Measurements from ENCODE around the gene SCYGR7.
"Not testable (repeated sequence)": the region's sequence is repeated elsewhere in the genome, so short reads cannot be mapped to it uniquely, and the experiment has no call there.

SCYGR7 gene, protein sequence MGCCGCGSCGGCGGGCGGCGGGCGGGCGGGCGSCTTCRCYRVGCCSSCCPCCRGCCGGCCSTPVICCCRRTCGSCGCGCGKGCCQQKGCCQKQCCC

DNA sequence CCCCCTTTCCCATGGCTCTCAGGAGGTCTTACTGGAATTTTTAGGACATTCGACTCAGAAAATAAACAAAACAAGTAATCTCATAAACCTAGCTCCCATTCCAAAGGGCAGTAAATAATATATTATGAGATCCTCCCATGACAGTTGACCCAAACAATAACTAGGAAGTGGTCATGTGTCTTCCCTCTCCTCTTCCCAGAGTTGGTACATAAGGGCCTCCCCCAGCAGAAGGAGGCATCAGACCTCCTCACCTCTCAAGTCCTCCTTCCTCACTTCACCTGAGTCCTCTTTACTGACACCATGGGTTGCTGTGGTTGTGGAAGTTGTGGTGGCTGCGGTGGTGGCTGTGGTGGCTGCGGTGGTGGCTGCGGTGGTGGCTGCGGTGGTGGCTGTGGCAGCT, at the start of gene SCYGR7:
Gene SCYGR7, plus strand, starts transcription at position 301 of the 400 bp plus-strand sequence. Its CDS starts 0 bp downstream, at position 301.
- no peak for DNase-seq (ENCODE audit: low spot score)

DNA sequence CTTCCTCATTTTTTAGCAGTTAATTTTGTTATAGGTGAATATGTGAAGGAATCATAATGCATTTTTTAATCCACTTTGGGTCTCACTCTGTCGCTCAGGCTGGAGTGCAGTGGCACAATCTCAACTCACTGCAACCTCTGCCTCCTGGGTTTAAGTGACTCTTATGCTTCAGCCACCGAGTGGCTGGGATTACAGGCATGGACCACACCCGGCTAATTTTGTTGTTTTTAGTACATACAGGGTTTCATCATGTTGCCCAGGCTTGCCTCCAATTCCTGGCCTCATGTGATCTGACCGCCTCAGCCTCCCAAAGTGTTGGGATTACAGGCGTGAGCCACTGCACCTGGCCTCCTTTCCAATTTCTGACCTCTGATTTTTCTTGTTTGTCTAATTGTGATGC, 43.9 kb upstream of the SCYGR7 start:
- no peak for DNase-seq (ENCODE audit: low spot score)

DNA sequence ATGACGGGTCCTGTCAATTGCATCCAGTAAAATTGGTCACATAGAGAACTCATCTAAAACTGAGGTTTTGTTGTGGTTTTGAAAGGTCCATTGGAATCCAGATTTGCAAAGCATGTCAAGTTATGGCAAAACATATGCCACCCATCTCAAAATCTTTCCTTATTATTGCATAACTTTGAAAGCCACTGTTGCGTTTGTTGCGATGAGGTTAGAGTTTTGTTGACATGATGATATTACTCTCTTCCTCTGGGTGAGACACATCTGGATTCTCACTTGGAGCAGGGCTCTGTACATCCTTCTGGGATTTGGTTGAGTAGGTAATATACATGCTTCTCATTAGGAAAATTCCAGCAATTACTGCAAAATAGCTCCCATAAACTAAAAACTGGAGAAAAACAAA, 40.9 kb upstream of the SCYGR7 start:
- DNase-seq (ENCODE audit: low spot score) = no peak

DNA sequence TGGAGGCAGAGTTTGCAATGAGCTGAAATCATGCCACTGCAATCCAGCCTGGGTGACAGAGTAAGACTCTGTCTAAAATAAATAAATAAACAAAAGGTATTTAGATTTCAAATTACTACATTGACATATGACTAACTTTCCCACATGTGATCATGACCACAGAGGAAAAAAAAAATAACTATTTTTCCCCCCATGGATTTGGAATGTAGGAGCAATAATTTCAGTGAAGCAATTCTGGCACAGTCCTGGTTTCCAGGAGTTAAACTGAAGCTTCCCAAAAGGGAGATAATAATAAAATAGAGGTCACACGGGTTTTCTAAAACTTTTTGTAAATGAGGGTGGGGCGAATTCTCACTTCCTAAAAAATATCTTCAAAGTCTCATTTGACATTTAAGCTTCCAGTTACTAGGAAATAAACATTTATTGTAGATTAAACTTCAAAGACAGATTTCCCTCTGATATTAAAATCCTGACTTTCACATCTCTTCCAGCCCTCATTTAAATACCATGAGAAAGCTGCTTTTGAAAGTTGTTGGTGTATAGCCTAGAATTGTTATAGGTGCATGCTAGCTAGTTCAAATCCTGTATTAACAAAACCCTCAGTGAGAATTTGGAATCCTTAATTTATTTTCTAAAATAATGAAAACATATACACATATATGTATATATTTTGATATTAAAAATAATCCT, 31.0 kb upstream of the SCYGR7 start:
- DNase-seq (ENCODE audit: low spot score) = no peak

DNA sequence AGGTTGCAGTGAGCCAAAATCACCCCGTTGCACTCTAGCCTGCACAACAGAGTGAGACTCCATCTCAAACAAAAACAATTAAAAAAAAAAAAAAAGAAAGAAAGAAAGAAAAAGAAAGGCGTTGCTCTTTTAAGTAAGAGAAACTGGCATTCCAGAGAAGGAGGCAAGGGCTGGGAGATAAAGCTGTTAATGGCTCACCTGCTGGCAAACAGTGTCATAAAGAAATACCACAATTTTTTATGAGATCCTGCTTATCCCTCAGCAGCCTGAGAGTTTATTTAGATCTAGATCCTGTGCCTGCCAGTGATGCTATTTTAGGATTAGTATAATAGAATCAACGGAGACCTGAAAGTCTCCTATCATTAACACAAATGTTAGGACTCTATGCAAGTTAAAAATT, 26.6 kb upstream of the SCYGR7 start:
- no peak for DNase-seq (ENCODE audit: low spot score)

DNA sequence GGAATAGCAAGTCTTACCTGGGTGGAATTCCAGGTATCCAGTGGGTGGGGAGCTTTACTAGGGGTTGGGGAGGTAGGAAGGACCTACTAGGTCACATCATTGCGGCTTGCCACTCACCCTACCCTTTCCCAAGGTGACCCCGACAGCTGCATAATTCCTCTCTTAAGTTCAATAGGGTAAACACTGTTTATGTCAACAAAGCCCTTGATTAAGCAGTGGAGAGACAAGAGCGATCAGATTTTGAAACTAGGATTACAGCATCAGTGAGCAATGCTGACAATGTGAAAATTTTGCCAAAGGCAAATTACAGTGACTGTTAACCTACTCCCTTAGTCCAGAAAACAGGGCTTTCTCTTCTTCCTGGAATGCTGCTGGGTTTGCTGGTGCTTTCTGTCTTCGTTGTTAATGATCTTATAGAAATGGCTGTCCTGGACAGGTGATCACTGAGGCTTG, 24.8 kb upstream of the SCYGR7 start:
- DNase-seq (ENCODE audit: low spot score) = no peak

DNA sequence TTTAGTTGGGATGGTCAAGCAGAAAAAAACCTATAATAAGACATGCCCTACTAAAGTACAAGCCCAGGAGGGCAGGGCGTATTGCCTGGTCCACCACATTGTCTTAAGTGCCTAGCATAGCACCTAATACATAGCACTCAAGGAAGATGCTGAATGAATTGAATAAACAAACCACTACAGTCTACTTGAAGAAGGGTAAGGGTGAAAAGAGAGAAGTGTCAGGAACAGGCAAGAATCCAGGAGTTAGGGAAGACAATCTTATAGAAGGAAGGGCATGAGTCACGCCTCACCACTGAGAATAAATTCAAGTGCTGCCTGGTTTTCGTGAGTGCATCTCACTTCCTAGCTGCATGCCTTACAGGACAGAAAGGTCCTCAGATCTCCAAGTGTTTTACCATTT, 24.2 kb upstream of the SCYGR7 start:
- DNase-seq (ENCODE audit: low spot score) = no peak

DNA sequence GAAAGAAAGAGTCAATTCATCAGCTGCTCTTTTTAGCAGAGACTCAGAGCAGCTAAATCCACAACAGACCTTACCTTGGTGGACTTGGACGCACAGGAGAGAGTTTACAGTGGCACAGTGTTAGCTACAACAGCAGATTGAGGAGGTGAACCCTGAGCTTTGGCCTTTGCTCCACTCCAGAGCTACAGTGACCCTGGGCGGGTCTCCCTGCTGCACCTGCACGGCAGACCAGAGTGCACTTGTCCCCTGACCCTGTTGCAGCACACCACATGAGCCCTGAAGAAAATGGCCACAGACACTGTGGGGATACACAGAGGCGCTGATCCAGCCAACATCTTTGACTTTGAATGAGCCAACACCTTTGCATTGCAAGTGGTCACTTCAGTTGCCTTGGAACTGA, 21.3 kb upstream of the SCYGR7 start:
- DNase-seq (ENCODE audit: low spot score) = no peak

DNA sequence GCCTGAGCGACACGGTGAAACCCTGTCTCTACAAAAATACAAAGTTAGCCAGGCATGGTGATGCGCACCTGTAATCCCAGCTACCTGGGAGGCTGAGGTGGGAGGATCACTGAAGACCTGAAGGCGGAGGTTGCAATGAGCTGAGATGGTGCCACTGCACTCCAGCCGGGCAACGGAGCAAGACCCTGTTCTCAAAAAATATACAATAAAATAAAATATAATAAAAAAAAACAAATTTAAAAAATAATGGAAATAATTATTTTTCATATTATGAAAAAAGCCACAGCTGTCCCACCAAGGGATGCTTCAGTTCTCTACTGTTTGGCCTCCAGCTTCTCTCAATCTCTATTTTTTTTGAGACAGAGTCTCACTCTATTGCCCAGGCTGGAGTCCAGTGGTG, 20.7 kb upstream of the SCYGR7 start:
- no peak for DNase-seq (ENCODE audit: low spot score)

DNA sequence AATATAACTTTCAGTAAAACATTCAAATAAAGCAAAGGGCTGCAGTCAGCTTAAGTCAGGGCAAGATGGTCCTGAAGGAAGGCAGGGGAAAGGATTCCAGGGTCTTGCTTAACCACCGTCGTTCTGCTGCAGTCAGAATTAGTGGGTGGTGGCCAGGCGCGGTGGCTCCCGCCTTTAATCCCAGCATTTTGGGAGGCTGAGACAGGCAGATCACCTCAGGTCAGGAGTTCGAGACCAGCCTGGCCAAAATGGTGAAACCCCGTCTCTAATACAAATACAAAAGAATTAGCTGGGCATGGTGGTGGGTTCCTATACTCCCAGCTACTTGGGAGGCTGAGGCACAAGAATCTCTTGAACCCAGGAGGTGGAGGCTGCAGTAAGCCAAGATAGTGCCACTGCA, 17.1 kb upstream of the SCYGR7 start:
- no peak for DNase-seq (ENCODE audit: low spot score)

DNA sequence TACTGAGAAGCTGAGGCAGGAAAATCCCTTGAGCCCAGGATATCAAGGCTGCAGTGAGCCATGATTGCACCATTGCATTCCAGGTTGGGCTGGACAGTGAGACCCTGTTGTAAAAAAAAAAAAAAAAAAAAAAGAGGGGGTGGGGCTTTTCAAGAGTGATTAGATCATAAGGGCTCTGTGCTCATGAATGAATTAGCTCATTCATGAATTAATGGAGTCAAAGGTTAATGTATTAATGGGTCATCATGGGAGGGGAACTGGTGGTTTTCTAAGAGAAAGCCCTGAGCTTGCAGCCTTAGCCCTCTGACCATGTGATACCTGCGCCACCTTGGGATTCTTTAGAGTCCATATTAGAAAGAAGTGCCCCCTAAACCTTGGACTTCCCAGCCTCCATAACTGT, 14.8 kb upstream of the SCYGR7 start:
- DNase-seq (ENCODE audit: low spot score) = peak; percentile 40

DNA sequence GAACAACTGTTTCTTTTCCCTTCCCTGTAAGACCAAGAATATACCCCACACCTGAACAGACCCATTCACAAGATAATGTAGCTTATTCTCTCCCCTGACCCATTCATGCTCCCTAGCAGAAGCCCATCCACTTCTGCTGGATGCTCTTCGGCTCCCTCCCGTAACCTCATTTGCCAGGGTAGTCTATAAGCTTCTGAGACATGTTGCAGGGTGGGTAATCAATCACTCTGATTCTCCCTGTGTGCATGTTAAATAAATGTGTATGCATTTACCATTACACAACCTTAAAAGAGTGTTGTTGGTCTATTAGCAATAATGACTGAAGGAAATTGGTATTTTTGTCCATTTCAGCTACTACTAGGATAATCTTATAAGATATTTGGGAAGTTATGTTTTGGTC, 11.6 kb upstream of the SCYGR7 start:
- peak; percentile 47 for DNase-seq (ENCODE audit: low spot score)

DNA sequence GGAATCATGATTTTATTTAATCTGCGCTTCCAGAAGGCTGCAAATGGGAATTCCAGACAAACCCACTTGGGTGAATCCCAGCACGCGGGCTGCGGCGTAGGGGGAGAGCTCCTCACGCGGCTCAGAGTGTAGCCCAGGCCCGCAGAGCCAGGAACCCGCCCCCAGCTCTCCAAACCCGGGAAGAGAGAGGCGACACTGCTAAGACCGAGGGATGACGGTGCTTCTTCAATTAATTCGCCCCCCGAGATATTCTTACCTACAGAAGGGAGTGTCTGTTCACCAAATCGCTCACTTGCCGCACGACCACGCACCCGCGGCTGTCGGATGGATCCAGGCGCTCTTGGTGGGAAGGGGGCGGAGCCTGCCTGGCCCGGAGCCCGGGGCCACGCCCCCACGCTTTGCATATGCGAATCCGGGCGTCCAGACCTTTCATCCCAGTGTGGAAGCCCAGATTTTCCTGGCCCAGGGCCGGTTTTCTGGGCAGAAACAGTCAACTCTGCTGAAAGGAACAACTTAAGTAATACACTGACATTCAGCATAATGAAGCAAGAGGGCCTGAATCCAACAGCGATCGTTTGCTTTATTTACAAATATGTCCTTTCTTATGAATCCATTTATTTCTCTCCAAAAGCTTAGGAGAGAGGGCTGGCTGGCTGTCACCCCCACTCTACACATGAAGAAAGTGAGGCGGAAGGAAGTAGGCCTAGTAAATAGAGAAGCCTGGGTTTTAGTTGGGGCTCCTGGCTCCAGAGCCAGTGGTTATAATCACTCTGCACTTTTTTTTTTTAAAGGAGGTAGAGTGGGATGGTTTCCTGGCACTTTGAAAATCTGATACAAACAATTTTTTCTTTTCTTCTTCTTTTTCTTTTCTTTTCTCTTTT, 10.2 kb upstream of the SCYGR7 start, which contains the start of gene SLC19A3:
Gene SLC19A3, minus strand, starts transcription at position 342 of the 881 bp plus-strand sequence. CDS start 15,710 bp downstream, outside the sequence.
- peak; percentile 91 for DNase-seq (ENCODE audit: low spot score)

DNA sequence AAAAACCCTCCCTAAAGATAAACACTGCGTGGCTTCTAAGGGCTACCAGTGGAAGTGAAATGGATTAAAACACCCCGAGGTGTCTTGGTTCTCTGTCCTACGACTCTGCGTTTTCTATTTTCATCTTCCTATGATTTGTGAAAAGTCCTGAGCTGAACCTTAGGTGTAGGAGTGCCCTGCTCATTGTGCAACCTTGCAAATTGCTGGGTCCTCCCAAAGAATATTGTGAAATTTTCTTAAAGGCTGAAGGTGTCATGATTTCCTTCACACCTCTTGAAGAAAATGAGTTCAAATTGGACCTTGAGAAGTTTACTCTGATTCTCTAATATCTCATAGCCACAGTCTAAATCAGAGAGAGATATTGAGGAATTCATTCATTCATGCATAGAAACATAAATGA, 8.5 kb upstream of the SCYGR7 start:
- DNase-seq (ENCODE audit: low spot score) = no peak

DNA sequence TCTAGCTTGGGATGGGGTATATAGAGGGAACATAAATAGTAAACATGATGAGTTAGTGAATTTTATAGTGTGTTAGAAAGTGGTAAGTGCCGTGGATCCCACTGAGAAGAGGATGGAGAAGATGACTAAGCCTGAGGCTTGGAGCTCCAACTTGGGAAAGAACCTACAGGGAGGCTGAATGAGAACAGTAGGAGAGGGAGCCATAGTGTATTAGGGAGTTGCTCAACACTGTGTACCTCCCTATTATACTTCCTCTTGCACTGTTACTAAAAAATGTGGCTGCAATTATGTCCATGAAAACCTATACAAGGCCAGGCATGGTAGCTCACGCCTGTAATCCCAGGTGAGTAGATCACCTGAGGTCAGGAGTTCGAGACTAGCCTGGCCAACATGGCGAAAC, 7.5 kb upstream of the SCYGR7 start:
- DNase-seq (ENCODE audit: low spot score) = no peak

DNA sequence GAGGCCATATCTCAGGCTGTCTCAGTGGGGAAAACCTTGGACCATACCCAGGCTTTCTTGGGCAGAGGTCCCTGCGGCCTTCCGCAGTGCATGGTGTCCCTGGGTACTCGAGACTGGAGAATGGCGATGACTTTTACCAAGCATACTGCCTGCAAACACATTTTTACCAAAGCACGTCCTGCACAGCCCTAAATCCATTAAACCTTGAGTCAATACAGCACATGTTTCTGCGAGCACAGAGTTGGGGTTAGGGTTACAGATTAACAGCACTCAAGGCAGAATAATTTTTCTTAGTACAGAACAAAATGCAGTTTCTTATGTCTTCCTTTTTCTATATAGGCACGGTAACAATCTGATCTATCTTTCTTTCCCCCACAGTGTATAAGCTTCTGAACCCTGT, 5.3 kb upstream of the SCYGR7 start:
- not testable (repeated sequence) for DNase-seq (ENCODE audit: low spot score)

DNA sequence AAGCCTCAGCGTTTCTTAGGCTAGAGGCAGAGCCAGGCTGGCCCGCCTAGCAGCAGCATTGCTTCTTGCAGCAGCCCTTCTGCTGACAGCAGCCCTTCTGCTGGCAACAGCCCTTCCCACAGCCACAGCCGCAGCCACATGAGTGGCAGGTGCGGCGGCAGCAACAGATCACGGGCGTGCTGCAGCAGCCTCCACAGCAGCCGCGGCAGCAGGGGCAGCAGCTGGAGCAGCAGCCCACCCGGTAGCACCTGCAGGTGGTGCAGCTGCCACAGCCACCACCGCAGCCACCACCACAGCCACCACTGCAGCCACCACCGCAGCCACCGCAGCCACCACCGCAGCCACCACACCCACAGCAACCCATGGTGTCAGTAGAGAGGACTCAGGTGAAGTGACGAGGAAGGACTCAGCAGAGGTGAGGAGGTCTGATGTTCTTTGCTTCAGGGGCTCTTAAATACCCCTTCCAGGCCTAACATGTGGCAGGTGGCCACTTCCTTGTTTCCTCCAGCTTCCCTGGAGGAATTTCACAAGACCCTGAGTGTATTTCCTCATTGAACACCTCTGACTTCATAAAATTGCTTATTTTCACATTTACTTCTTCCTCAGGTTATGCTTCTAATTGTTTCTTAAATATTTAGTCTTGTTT, 3.6 kb upstream of the SCYGR7 start, which contains the start of gene SCYGR6:
Gene SCYGR6, minus strand, starts transcription at position 364 of the 646 bp plus-strand sequence. Its CDS starts 0 bp downstream, at position 364.
- no peak for DNase-seq (ENCODE audit: low spot score)

DNA sequence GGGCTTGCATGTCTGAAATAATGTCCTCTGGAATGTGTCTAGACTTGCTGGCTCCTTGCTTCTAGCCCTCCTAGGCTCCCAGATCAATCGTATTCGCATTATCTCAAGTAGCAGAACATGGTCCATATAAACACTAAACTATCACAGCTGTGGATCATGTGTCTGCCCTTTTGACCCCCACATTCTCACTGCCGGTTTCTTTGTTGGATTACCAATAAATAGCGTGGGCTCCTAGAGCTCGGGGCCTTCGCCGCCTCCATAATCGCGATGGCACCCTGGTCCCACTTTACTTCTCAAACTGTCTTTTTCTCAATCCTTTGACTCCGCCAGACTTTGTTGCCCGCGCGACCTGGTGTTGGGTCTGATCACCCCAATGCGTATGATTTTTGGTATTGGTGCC, 11.2 kb downstream of the SCYGR7 start:
- no peak for DNase-seq (ENCODE audit: low spot score)

DNA sequence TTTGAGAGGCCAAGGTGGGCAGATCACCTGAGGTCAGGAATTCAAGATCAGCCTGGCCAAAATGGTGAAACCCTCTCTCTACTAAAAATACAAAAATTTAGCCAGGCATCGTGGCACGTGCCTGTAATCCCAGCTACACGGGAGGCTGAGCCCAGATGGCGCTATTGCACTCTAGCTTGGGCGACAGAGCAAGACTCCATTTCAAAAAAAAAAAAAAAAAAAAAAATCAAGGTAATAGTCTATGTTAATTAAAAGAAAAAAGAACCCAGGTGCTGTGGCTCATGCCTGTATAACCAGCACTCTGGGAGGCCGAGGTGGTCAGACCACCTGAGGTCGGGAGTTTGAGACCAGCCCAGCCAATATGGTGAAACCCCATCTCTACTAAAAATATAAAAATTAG, 12.6 kb downstream of the SCYGR7 start:
- DNase-seq (ENCODE audit: low spot score) = not testable (repeated sequence)

DNA sequence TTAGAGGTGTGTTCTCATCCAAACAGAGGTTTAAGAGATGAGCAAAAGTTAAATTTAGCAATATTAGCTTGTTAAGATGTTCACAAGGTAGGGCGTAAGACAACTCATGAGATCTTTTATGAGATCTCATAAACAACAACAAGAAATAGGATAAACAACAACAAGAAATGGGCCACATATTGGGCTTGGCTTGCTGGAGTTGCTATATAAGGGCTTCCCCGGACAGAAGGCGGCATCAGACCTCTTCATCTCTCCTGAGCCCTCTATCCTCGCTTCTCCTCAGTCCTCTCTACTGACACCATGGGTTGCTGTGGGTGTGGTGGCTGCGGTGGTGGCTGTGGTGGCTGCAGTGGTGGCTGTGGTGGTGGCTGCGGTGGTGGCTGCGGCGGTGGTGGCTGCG, 17.5 kb downstream of the SCYGR7 start, which contains the start of gene SCYGR8:
Gene SCYGR8, plus strand, starts transcription at position 301 of the 400 bp plus-strand sequence. Its CDS starts 0 bp downstream, at position 301.
- DNase-seq (ENCODE audit: low spot score) = no peak

DNA sequence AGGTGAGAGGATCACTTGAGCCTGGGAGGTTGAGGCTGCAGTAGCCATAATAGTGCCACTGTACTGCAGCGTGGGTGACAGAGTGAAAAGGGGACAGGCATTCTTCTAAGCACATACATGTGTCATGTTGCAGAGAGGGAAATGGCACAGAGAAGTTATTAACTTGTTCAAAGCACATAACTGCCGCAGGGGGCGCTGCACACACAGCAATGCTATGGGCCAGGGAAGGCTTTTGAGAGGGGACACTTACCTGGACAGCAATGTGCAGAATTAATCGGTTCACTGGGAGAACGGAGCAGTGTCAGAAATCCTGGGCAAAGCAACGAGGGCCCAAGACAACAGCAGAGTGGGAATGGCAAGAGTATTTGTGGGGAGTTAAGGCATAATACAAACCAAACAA, 19.9 kb downstream of the SCYGR7 start:
- DNase-seq (ENCODE audit: low spot score) = peak; percentile 72

DNA sequence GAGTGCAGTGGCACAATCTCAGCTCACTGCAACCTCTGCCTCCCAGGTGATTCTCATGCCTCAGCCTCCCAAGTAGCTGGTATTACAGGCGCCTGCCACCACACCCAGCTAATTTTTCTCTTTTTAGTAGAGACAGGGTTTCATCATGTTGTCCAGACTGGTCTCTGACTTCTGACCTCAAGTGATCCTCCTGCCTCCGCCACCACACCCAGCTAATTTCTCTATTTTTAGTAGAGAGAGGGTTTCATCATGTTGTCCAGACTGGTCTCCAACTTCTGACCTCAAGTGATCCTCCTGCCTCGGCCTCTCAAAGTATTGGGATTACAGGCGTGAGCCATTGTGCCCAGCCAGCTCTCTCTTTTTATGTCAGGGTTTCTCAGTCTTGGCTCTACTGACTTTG, 28.1 kb downstream of the SCYGR7 start:
- DNase-seq (ENCODE audit: low spot score) = not testable (repeated sequence)
